Measurements from ENCODE around the gene SV2C. TPM values are rescaled to one million over a fixed set of nuclear protein-coding genes. Genes with fewer than 3 reads are reported as not detected.

Gene SV2C
- total RNA-seq, 1 donor, result not detected

Small RNA genes lying within 50 kb of the gene (small RNA-seq; reads per million reads assigned to genes)
- gene AC113404.2 (not detected), gene RNA5SP186 (not detected)
